ENCODE measurements around the gene BRMS1L.

DNA sequence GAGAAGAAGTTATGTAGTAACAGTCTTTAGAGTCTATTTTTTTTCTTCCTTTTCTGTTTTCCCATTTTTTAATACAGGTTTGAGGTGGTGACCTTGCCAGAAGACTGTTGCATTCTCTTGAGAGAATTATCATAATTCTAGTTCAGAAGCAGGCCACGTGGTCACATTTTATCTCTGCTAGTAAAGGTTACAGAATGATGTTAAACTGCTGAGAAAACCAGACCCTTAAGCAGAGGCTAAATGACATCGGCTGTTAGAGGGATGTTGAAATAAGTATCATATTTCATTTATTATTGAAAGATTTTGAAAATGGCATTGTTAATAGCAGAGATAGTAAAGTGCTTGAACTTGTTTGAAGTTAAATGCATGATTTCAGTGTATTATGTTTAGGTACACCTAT lies 49.2 kb downstream of the BRMS1L start:
- TF ChIP-seq EP300 (IDR thresholded peaks at IDR 0.05) (no peak), POLR2A (IDR thresholded peaks at IDR 0.05) (no peak)
- TF ChIP-seq, protein P1, sequence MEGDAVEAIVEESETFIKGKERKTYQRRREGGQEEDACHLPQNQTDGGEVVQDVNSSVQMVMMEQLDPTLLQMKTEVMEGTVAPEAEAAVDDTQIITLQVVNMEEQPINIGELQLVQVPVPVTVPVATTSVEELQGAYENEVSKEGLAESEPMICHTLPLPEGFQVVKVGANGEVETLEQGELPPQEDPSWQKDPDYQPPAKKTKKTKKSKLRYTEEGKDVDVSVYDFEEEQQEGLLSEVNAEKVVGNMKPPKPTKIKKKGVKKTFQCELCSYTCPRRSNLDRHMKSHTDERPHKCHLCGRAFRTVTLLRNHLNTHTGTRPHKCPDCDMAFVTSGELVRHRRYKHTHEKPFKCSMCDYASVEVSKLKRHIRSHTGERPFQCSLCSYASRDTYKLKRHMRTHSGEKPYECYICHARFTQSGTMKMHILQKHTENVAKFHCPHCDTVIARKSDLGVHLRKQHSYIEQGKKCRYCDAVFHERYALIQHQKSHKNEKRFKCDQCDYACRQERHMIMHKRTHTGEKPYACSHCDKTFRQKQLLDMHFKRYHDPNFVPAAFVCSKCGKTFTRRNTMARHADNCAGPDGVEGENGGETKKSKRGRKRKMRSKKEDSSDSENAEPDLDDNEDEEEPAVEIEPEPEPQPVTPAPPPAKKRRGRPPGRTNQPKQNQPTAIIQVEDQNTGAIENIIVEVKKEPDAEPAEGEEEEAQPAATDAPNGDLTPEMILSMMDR (IDR thresholded peaks at IDR 0.05) = no peak
